IMR-90 (cell line): ENCODE measurements around the gene DOHH. TPM values are rescaled to one million over a fixed set of nuclear protein-coding genes. Genes with fewer than 3 reads are reported as not detected.

Source experiments
- ATAC-seq: fragments of 200-7000 bp; cut with Tn5 transposase; 2 replicates; pipeline ENCODE4 v1.9.1; 2020; ENCODE audit warnings: low read depth, mild to moderate bottlenecking, moderate library complexity
- BruUV-seq: library from RNA; stranded (reverse); fragments of 400-500 nt; replicated peaks from 2 replicates; lab custom pipeline; 2021; lab: Mats Ljungman, UMichigan
- CTCF ChIA-PET: fragments of 300-600 bp; formaldehyde crosslinking; extraction: SDS; loops from one replicate; lab custom pipeline; 2021; ENCODE audit warnings: antibody characterized with exemption; lab: Yijun Ruan, JAX
- POLR2A ChIA-PET: fragments of 300-600 bp; sonication (Branson Sonifier 250); formaldehyde crosslinking; loops from one replicate; lab custom pipeline; 2022; ENCODE audit warnings: antibody characterized with exemption; ENCODE audit not compliant: unreplicated experiment; lab: Charles Lee
- DNase-seq: peaks from one replicate; pipeline ENCODE4 v3.0.0; 2013
- H2AFZ ChIP-seq: replicated peaks from 2 replicates; pipeline ENCODE3; 2013; ENCODE audit warnings: low read length, mild to moderate bottlenecking; ENCODE audit not compliant: poor library complexity
- H2AK5ac ChIP-seq: 2 replicates; pipeline ENCODE4 v1.6.1; 2013; ENCODE audit warnings: low read depth, low read length, inconsistent platforms
- H2AK9ac ChIP-seq: replicated peaks from 2 replicates; pipeline ENCODE3; 2013; ENCODE audit warnings: mild to moderate bottlenecking, low read depth, low read length, moderate library complexity; ENCODE audit not compliant: poor library complexity
- H2BK120ac ChIP-seq: 2 replicates; pipeline ENCODE4 v1.6.1; 2013; ENCODE audit warnings: low read depth, low read length, inconsistent platforms
- H2BK15ac ChIP-seq: 3 replicates; pipeline ENCODE4 v1.6.1; 2013; ENCODE audit warnings: low read depth, low read length, inconsistent platforms
- H2BK20ac ChIP-seq: 2 replicates; pipeline ENCODE4 v1.6.1; 2013; ENCODE audit warnings: low read depth, mild to moderate bottlenecking, inconsistent platforms, low read length, moderate library complexity
- H2BK5ac ChIP-seq: 2 replicates; pipeline ENCODE4 v1.6.1; 2013; ENCODE audit warnings: mild to moderate bottlenecking, low read depth, low read length, inconsistent platforms; ENCODE audit not compliant: poor library complexity, severe bottlenecking
- H3K14ac ChIP-seq: replicated peaks from 2 replicates; pipeline ENCODE4 v1.6.1; 2013; ENCODE audit warnings: low read depth, low read length, inconsistent platforms
- H3K18ac ChIP-seq: 2 replicates; pipeline ENCODE4 v1.6.1; 2013; ENCODE audit warnings: low read depth, low read length, control low read depth
- H3K23ac ChIP-seq: 2 replicates; pipeline ENCODE4 v1.6.1; 2013; ENCODE audit warnings: low read depth, low read length, inconsistent platforms
- H3K27ac ChIP-seq: 2 replicates; pipeline ENCODE4 v1.5.1; 2013; ENCODE audit warnings: mild to moderate bottlenecking, control low read depth, low read length; ENCODE audit not compliant: insufficient read depth
- H3K27me3 ChIP-seq: 2 replicates; pipeline ENCODE4 v1.6.1; 2013; ENCODE audit warnings: low read length; ENCODE audit not compliant: control insufficient read depth, insufficient read depth
- H3K36me3 ChIP-seq: 2 replicates; pipeline ENCODE4 v1.6.1; 2013; ENCODE audit warnings: low read length, mixed read lengths; ENCODE audit not compliant: control insufficient read depth, insufficient read depth
- H3K4ac ChIP-seq: 2 replicates; pipeline ENCODE4 v1.6.1; 2013; ENCODE audit warnings: low read depth, low read length, inconsistent platforms
- H3K4me1 ChIP-seq: 2 replicates; pipeline ENCODE4 v1.6.1; 2013; ENCODE audit warnings: low read length, mixed read lengths; ENCODE audit not compliant: control insufficient read depth, insufficient read depth
- H3K4me2 ChIP-seq: 2 replicates; pipeline ENCODE4 v1.6.1; 2013; ENCODE audit warnings: low read depth, mild to moderate bottlenecking, control low read depth, low read length, moderate library complexity
- H3K4me3 ChIP-seq: 2 replicates; pipeline ENCODE4 v1.5.1; 2013; ENCODE audit warnings: low read depth, mild to moderate bottlenecking, control low read depth, low read length, moderate library complexity; ENCODE audit not compliant: insufficient read depth
- H3K56ac ChIP-seq: 2 replicates; pipeline ENCODE4 v1.6.1; 2013; ENCODE audit warnings: low read length, inconsistent platforms; ENCODE audit not compliant: insufficient read depth; ENCODE audit errors: extremely low read depth
- H3K79me1 ChIP-seq, 2 experiments: 2 replicates each; pipeline ENCODE4 v1.6.1; 2013; ENCODE audit warnings: low read length in 2 of 2, inconsistent platforms in 1 of 2, low read depth in 1 of 2
- H3K9ac ChIP-seq: 2 replicates; pipeline ENCODE4 v1.6.1; 2013; ENCODE audit warnings: low read depth, low read length, control low read depth
- H3K9me1 ChIP-seq: 2 replicates; pipeline ENCODE4 v1.6.1; 2013; ENCODE audit warnings: low read length, inconsistent platforms; ENCODE audit not compliant: insufficient read depth
- H3K9me3 ChIP-seq: 2 replicates; pipeline ENCODE4 v1.6.1; 2013; ENCODE audit warnings: low read length; ENCODE audit not compliant: control insufficient read depth, insufficient read depth
- H4K20me1 ChIP-seq: 2 replicates; pipeline ENCODE4 v1.6.1; 2013; ENCODE audit warnings: low read length, inconsistent platforms; ENCODE audit not compliant: insufficient read depth
- H4K5ac ChIP-seq: 2 replicates; pipeline ENCODE4 v1.6.1; 2013; ENCODE audit warnings: mild to moderate bottlenecking, low read depth, low read length, control low read depth
- H4K8ac ChIP-seq, 2 experiments: 2 replicates each; pipeline ENCODE4 v1.6.1; 2013; ENCODE audit warnings: low read depth in 2 of 2, low read length in 2 of 2, control low read depth in 1 of 2, inconsistent platforms in 1 of 2
- H4K91ac ChIP-seq: 2 replicates; pipeline ENCODE4 v1.6.1; 2013; ENCODE audit warnings: low read depth, low read length, inconsistent platforms; ENCODE audit not compliant: insufficient read depth
- CEBPB ChIP-seq: IDR thresholded peaks from 2 replicates; pipeline ENCODE4 v1.6.1; 2012; ENCODE audit warnings: low read depth, low read length, improper control_type of control experiment
- CHD1 ChIP-seq: IDR thresholded peaks from 2 replicates; pipeline ENCODE4 v1.6.1; 2012; ENCODE audit warnings: low read depth, low read length, improper control_type of control experiment
- CTCF ChIP-seq: conservative IDR thresholded peaks from 2 replicates; pipeline ENCODE4 v1.5.1; 2012; ENCODE audit warnings: mild to moderate bottlenecking, low read depth, low read length, improper control_type of control experiment
- ELK1 ChIP-seq: fragments of 150-350 bp; IDR thresholded peaks from 2 replicates; pipeline ENCODE4 v1.6.1; 2016; ENCODE audit warnings: low read depth, mild to moderate bottlenecking, low read length, moderate library complexity, borderline replicate concordance
- FOS ChIP-seq: fragments of 150-350 bp; IDR thresholded peaks from 2 replicates; pipeline ENCODE4 v1.6.1; 2016; ENCODE audit warnings: low read depth, low read length
- MAFK ChIP-seq: IDR thresholded peaks from 2 replicates; pipeline ENCODE4 v1.6.1; 2012; ENCODE audit warnings: low read depth, low read length, improper control_type of control experiment
- MAZ ChIP-seq: IDR thresholded peaks from 2 replicates; pipeline ENCODE4 v1.6.1; 2012; ENCODE audit warnings: low read depth, mild to moderate bottlenecking, low read length, improper control_type of control experiment, moderate library complexity, borderline replicate concordance
- MXI1 ChIP-seq: IDR thresholded peaks from 2 replicates; pipeline ENCODE4 v1.6.1; 2012; ENCODE audit warnings: low read depth, mild to moderate bottlenecking, low read length, moderate library complexity, borderline replicate concordance
- NFE2L2 ChIP-seq: fragments of 150-350 bp; IDR thresholded peaks from 2 replicates; pipeline ENCODE4 v1.6.1; 2016; ENCODE audit warnings: low read depth, mild to moderate bottlenecking, low read length
- POLR2A ChIP-seq: IDR thresholded peaks from 2 replicates; pipeline ENCODE4 v1.6.1; 2012; ENCODE audit warnings: mild to moderate bottlenecking, low read depth, low read length
- RAD21 ChIP-seq: IDR thresholded peaks from 2 replicates; pipeline ENCODE4 v1.6.1; 2012; ENCODE audit warnings: low read length, improper control_type of control experiment
- RCOR1 ChIP-seq: IDR thresholded peaks from 2 replicates; pipeline ENCODE4 v1.6.1; 2012; ENCODE audit warnings: mild to moderate bottlenecking, low read length, improper control_type of control experiment; ENCODE audit not compliant: insufficient replicate concordance
- RFX5 ChIP-seq: IDR thresholded peaks from 2 replicates; pipeline ENCODE4 v1.8.0; 2012; ENCODE audit warnings: low read depth, mild to moderate bottlenecking, low read length, moderate library complexity
- SMC3 ChIP-seq: fragments of 150-350 bp; IDR thresholded peaks from 2 replicates; pipeline ENCODE4 v1.6.1; 2016; ENCODE audit warnings: low read depth, mild to moderate bottlenecking, antibody characterized with exemption, low read length, moderate library complexity
- USF2 ChIP-seq: fragments of 150-350 bp; IDR thresholded peaks from 2 replicates; pipeline ENCODE4 v1.6.1; 2017; ENCODE audit warnings: mild to moderate bottlenecking, antibody characterized with exemption, low read length, low read depth
- WGBS, 2 experiments: methylation state at CpG; one replicate each; pipeline versions ENCODE4 v1.1.5 to v1.1.7; 2013; ENCODE audit warnings: missing lambda C conversion rate in 2 of 2; ENCODE audit not compliant: insufficient read length in 1 of 2; ENCODE audit errors: extremely low coverage in 2 of 2; 5-methylcytosine and 5-hydroxymethylcytosine counted together
- dilution Hi-C: fragments of 300-500 bp; cut with HindIII; formaldehyde crosslinking; loops from one replicate; pipeline ENCODE4 v1.14.3; 2018; ENCODE audit warnings: low sequenced_read_pairs; ENCODE audit not compliant: unreplicated experiment
- in situ Hi-C: fragments of 300-500 bp; cut with MboI; formaldehyde crosslinking; loops from 3 replicates; pipeline ENCODE4 v1.14.3; 2019; ENCODE audit warnings: low sequenced_read_pairs, inconsistent platforms, mixed read lengths
- intact Hi-C: fragments of 100-400 bp; cut with micrococcal nuclease; formaldehyde crosslinking; loops from 2 replicates; pipeline ENCODE4 v1.10.0; 2022
- polyA plus RNA-seq, 3 experiments: library from polyadenylated mRNA; depleted of rRNA; stranded (reverse); fragments of >200 nt; gene quantifications; 2 replicates each; pipeline ENCODE4 v1.2.3, GENCODE V29; 2012; ENCODE audit warnings: low replicate concordance in 1 of 3
- total RNA-seq: library from RNA; depleted of rRNA; stranded (reverse); fragments of >200 nt; gene quantifications from 2 replicates; pipeline ENCODE4 v1.2.3, GENCODE V29; 2012

The DOHH gene
- total and polyA plus RNA-seq, 2 of the 4 experiments (the other 2 are of a cell fraction), result 3.2 to 9.2 TPM

GRCh38 chr19:3508771-3509535, 8.5 kb upstream of the DOHH start:
- Histone ChIP-seq H2AK9ac (peak overlapping the region; percentile 89), H3K56ac (no peak overlapping the region), H2BK5ac (no peak overlapping the region), H3K9me1 (peaks cover 19% of the 10 kb centered on the region), H3K23ac (peak overlapping the region; percentile 43), H2BK15ac (no peak overlapping the region), H3K36me3 (peaks cover 13% of the 10 kb centered on the region), H3K79me1 (peaks cover 3 to 80% of the 10 kb centered on the region in 2 experiments; a peak in 3 of 4 replicates), H3K4me2 (no peak overlapping the region), H3K4ac (0 out of 2 replicates have a peak overlapping the region, but pooled peaks have one; percentile 16), H4K20me1 (peaks cover 68% of the 10 kb centered on the region), H3K4me3 (no peak overlapping the region), H3K27me3 (no peaks in the 10 kb centered on the region), H2BK20ac (no peak overlapping the region), H3K27ac (no peak overlapping the region; the same call in 1 of the 2 replicates), H3K9ac (no peak overlapping the region), H3K9me3 (no peaks in the 10 kb centered on the region), H2AK5ac (peak overlapping the region; percentile 93), H4K91ac (no peak overlapping the region; the same call in 1 of the 2 replicates), H4K8ac (no peak overlapping the region), H4K5ac (no peak overlapping the region), H3K18ac (no peak overlapping the region), H3K4me1 (peaks cover 19% of the 10 kb centered on the region), H3K14ac (no peak overlapping the region), H2AFZ (peak overlapping the region; percentile 37), H2BK120ac (no peak overlapping the region; the same call in 1 of the 2 replicates)
- ATAC-seq (no peak), DNase-seq (peak; percentile 30)
- CTCF ChIA-PET, result no interaction called here
- no TSS peak for BruUV-seq
- dilution Hi-C loops, result no loop called here
- WGBS, 2 experiments, result 87% methylated on average over 10 of the region's 23 CpGs; no CpG with 5 or more reads in 1 of the 2 experiments
- in situ Hi-C loops, result no loop called here
- intact Hi-C loops, result loop anchor here (5.0 kb wide), 1 partner anchor 118 kb away; the partner anchor contains the start of gene CACTIN
- POLR2A ChIA-PET, result no interaction called here
- TF ChIP-seq FOS (no peak), ELK1 (no peak), RCOR1 (no peak), CEBPB (no peak), RAD21 (no peak), MXI1 (no peak), RFX5 (no peak), CHD1 (no peak), MAFK (no peak), NFE2L2 (no peak), MAZ (no peak), CTCF (no peak), USF2 (no peak), SMC3 (no peak), POLR2A (no peak)
